Ishikawa (cell line): ENCODE measurements around the gene REC8.
A peak's percentile ranks its signal among the peaks of the same experiment; 100 is the strongest.

Source experiments
- CEBPB ChIP-seq: IDR thresholded peaks from 2 replicates; pipeline ENCODE4 v1.6.1; 2012
- CREB1 ChIP-seq: IDR thresholded peaks from 2 replicates; pipeline ENCODE4 v1.6.1; 2012; ENCODE audit warnings: low read depth
- EGR1 ChIP-seq: IDR thresholded peaks from 2 replicates; pipeline ENCODE4 v1.6.1; 2012
- EP300 ChIP-seq: IDR thresholded peaks from 2 replicates; pipeline ENCODE4 v1.6.1; 2012; ENCODE audit warnings: borderline replicate concordance
- FOXM1 ChIP-seq: IDR thresholded peaks from 2 replicates; pipeline ENCODE4 v1.6.1; 2012; ENCODE audit warnings: low read depth, borderline replicate concordance
- MAX ChIP-seq: IDR thresholded peaks from 2 replicates; pipeline ENCODE4 v1.6.1; 2012
- NFIC ChIP-seq: IDR thresholded peaks from 2 replicates; pipeline ENCODE4 v1.6.1; 2012
- RAD21 ChIP-seq: IDR thresholded peaks from 2 replicates; pipeline ENCODE4 v1.6.1; 2012; ENCODE audit warnings: low read depth
- REST ChIP-seq: IDR thresholded peaks from 2 replicates; pipeline ENCODE4 v1.6.1; 2012; ENCODE audit warnings: low read depth, mild to moderate bottlenecking
- TAF1 ChIP-seq: IDR thresholded peaks from 2 replicates; pipeline ENCODE4 v1.6.1; 2012; ENCODE audit warnings: low read depth, mild to moderate bottlenecking
- TCF12 ChIP-seq: IDR thresholded peaks from 2 replicates; pipeline ENCODE4 v1.6.1; 2012; ENCODE audit warnings: low read depth
- TEAD4 ChIP-seq: IDR thresholded peaks from 2 replicates; pipeline ENCODE4 v1.6.1; 2012
- USF1 ChIP-seq: IDR thresholded peaks from 2 replicates; pipeline ENCODE4 v1.6.1; 2012
- YY1 ChIP-seq: IDR thresholded peaks from 2 replicates; pipeline ENCODE4 v1.6.1; 2012; ENCODE audit warnings: low read depth
- ZBTB7A ChIP-seq: IDR thresholded peaks from 2 replicates; pipeline ENCODE4 v1.6.1; 2012; ENCODE audit warnings: low read depth

REC8 gene

DNA sequence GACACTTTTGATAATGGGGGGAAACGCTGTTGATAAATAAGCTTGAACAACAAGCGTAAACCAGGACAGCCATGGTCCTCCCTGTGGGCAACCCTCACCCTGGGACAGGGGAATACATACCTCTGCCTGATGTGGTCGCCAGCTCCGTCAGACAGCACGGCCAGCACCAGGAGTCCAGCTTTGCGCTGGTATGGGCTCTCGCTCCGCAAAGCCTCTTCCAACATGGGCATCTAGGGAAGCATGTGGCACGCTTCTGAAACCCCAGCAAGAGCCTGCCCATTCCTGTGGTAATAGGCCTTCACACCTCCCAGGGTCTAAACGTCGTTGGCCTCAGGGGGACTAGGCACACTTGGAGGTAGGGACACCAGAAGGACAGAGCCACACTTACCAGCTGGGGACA lies 13.9 kb downstream of the REC8 start:
- no peak for TF ChIP-seq ZBTB7A
- TF ChIP-seq NFIC = no peak
- TF ChIP-seq USF1 = no peak
- no peak for TF ChIP-seq TEAD4
- no peak for TF ChIP-seq CREB1
- TF ChIP-seq MAX = no peak
- TF ChIP-seq EGR1 = no peak
- TF ChIP-seq TAF1 = no peak
- no peak for TF ChIP-seq REST
- TF ChIP-seq EP300 = no peak
- TF ChIP-seq RAD21 = no peak

DNA sequence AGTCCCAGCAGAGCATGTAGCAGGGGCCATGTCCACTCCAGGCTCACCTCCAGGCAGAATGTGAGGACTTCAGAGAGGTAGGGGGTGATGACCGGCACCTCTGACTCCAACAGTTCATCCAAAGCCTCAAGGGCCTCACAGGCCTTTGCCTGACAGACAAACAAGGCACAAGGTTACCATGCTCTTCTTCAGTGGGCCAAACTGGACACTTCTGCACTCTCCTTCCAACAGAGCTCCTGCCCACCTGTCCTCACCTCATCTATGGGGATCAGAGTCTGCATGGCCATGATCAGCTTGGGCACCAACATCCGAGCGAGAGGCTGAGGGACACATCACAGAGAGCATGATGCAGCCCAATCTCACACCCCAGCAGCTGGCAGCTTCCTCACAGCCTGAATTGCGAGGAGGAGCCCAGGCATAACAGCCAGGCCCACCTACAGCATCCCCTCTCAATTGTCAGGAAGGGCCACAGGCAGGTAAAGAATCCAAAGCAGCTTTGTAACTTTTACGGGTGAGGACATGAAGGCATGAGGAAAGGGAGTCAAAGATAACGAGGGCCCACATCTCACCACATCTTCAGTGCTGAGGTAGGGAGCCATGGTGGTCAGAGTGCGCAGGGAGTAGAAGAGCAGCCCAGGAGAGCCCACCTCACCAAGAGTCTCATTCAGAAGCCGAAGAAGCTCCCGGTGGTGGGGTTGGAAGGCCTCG lies 15.1 kb downstream of the REC8 start:
- TF ChIP-seq EP300 = no peak
- no peak for TF ChIP-seq CREB1
- TF ChIP-seq TCF12 = no peak
- no peak for TF ChIP-seq USF1
- TF ChIP-seq REST = no peak
- no peak for TF ChIP-seq EGR1
- no peak for TF ChIP-seq TAF1
- TF ChIP-seq FOXM1 = no peak
- TF ChIP-seq NFIC = no peak
- no peak for TF ChIP-seq ZBTB7A
- no peak for TF ChIP-seq TEAD4
- TF ChIP-seq YY1 = no peak
- no peak for TF ChIP-seq MAX
- TF ChIP-seq RAD21 = no peak

DNA sequence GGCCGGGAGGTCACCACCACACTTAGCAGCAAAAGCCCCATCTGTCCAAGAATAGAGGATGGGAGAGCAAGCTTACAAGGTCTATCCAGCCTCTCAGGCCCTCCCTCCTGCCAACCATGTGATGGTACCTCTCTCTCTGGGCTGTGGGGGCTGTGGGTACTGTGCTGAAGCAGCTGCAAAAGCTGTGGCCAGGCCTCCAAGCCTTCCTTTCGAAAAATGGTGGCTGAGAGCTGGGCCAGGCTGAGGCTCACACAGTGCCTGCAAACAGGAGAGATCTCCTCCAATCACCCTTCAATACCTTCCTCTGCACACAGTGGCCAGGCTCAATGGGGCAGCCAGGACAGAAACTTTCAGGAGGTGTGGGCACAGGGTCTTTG lies 15.6 kb downstream of the REC8 start:
- no peak for TF ChIP-seq TAF1
- no peak for TF ChIP-seq EP300

DNA sequence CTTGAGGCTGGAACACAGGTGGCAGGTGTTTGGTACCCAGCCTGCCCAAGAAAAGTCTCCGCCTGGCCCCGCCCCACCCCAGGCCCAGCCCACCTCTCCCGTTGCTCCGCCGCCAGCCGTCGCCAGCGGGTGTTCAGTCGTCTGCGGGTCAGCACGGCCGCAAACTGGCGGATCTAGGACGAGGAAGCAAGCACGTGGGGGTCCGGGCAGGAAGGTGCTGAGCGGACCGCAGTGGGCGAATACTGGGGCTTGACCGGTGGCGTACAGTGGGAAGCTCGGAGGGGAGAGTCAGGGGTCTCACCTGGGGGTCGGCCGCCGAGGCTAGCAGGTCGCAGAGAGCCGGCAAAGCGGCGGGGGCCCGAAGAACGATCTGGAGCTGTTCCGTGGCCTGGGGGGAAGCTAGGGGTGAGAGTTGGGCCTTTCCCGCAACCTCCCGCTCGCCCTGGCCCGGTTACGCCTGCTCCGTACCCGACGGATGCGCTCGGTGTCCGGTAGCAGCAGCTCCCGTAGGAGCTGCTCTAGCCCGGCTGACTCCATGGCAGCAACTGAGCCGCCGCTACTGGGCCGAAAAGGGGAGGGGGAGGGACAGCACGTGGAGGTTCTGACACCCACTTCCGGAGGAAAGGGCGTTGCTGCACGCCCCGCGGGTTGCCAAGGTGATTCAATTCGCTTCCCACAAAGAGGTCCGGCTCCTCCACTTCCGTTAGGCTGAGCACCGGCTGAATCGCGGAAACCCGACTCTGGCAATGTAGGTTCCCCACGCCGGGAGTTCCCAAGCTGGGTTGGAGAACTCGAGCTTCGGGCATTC lies 16.6 kb downstream of the REC8 start, which contains the start of gene IPO4:
TSS of gene IPO4 (minus strand) at position 566 of the 808 bp plus-strand sequence. CDS start at position 537, 29 bp downstream.
- TF ChIP-seq MAX (peak; percentile 99), EGR1 (peak; percentile 64), TCF12 (peak; percentile 85), RAD21 (peak; percentile 13; the same call in 1 of the 2 replicates), TAF1 (peak; percentile 97), ZBTB7A (peak; percentile 93), CEBPB (no peak), FOXM1 (peak; percentile 48; the same call in 1 of the 2 replicates), YY1 (peak; percentile 84), USF1 (peak; percentile 90), CREB1 (peak; percentile 40; the same call in 1 of the 2 replicates), TEAD4 (peak; percentile 49), EP300 (peak; percentile 62), NFIC (peak; percentile 40; the same call in 1 of the 2 replicates), REST (0 out of 2 replicates have a peak, but pooled peaks have one; percentile 25)
